SU-DHL-6 (cell line): ENCODE results near the gene SLC26A2.

Experiments
- H2AFZ ChIP-seq: fragments of 200-600 bp; sonication (generic); 2 replicates; pipeline ENCODE4 v1.6.1; 2014; ENCODE audit warnings: low read depth, mild to moderate bottlenecking, moderate library complexity, mixed read lengths, antibody characterized with exemption, low read length; ENCODE audit not compliant: severe bottlenecking
- H3F3A ChIP-seq: fragments of 200-600 bp; shearing (Covaris generic); 2 replicates; pipeline ENCODE4 v1.6.0; 2016; ENCODE audit warnings: antibody characterized with exemption, mild to moderate bottlenecking; ENCODE audit not compliant: insufficient read depth
- H3K27ac ChIP-seq: fragments of 200-600 bp; sonication (generic); 2 replicates; pipeline ENCODE4 v1.5.1; 2016; ENCODE audit warnings: low read depth, mild to moderate bottlenecking, low read length, moderate library complexity, mixed read lengths
- H3K27me3 ChIP-seq: fragments of 200-600 bp; sonication (generic), shearing (Covaris generic); 2 replicates; pipeline ENCODE4 v1.6.0; 2014; ENCODE audit warnings: mild to moderate bottlenecking, low read length
- H3K36me3 ChIP-seq: fragments of 200-600 bp; sonication (generic); 2 replicates; pipeline ENCODE4 v1.6.1; 2014; ENCODE audit warnings: mild to moderate bottlenecking, low read length, mixed read lengths
- H3K4me2 ChIP-seq: fragments of 300-600, 200-600 bp; shearing (Covaris generic), sonication (generic); 2 replicates; pipeline ENCODE4 v1.6.0; 2014; ENCODE audit warnings: low read length, low read depth, mild to moderate bottlenecking; ENCODE audit not compliant: poor library complexity, severe bottlenecking
- H3K4me3 ChIP-seq: fragments of 200-600 bp; sonication (generic); 2 replicates; pipeline ENCODE4 v1.5.1; 2014; ENCODE audit warnings: antibody characterized with exemption, low read length, mild to moderate bottlenecking, mixed read lengths; ENCODE audit not compliant: insufficient read depth, poor library complexity, severe bottlenecking
- H3K79me2 ChIP-seq: fragments of 200-600 bp; sonication (generic); 2 replicates; pipeline ENCODE4 v1.6.1; 2014; ENCODE audit warnings: mild to moderate bottlenecking, low read length, moderate library complexity; ENCODE audit not compliant: insufficient read depth
- H3K9ac ChIP-seq: fragments of 200-600 bp; sonication (generic); 2 replicates; pipeline ENCODE4 v1.7.0; 2014; ENCODE audit warnings: mild to moderate bottlenecking, low read length
- H3K9me2 ChIP-seq: fragments of 200-600 bp; sonication (generic); replicated peaks from 2 replicates; pipeline ENCODE4 v1.6.1; 2014; ENCODE audit warnings: low read length; ENCODE audit not compliant: insufficient read depth
- H3K9me3 ChIP-seq: fragments of 200-600 bp; sonication (generic); 2 replicates; pipeline ENCODE4 v1.6.1; 2014; ENCODE audit warnings: low read length, mixed read lengths; ENCODE audit not compliant: insufficient read depth
- H4K20me1 ChIP-seq: fragments of 200-600 bp; sonication (generic); 2 replicates; pipeline ENCODE4 v1.6.1; 2014; ENCODE audit warnings: low read depth, mild to moderate bottlenecking, antibody characterized with exemption, low read length, moderate library complexity, mixed read lengths
- CTCF ChIP-seq: fragments of 200-600 bp; sonication (generic); IDR thresholded peaks from one replicate; pipeline ENCODE4 v1.5.1; 2017; ENCODE audit warnings: antibody characterized with exemption, mild to moderate bottlenecking, low read length, moderate library complexity; ENCODE audit not compliant: insufficient read depth, poor library complexity, severe bottlenecking
- EZH2phosphoT487 ChIP-seq: fragments of 200-600 bp; sonication (generic), shearing (Covaris generic); conservative IDR thresholded peaks from 2 replicates; pipeline ENCODE4 v1.6.1; 2018; ENCODE audit warnings: mild to moderate bottlenecking, antibody characterized with exemption, low read length, moderate library complexity, mixed read lengths

Gene SLC26A2

GRCh38 chr5:149944666-149945065 lies 15.9 kb upstream of the SLC26A2 start, which contains the start of gene PDE6A:
PDE6A (minus strand) TSS chr5:149944793; CDS start chr5:149944673, 120 bp downstream.
- Histone ChIP-seq H3K36me3 (no peaks in the 10 kb centered on the region), H3K79me2 (no peaks in the 10 kb centered on the region), H3K27me3 (no peaks in the 10 kb centered on the region), H3K9me2 (no peaks in the 10 kb centered on the region), H4K20me1 (no peaks in the 10 kb centered on the region), H3K4me3 (no peak within 1 kb of the TSS), H3K9me3 (no peaks in the 10 kb centered on the region), H3K4me2 (no peak within 1 kb of the TSS), H3K27ac (no peak within 1 kb of the TSS), H2AFZ (no peak within 1 kb of the TSS), H3F3A (no peaks in the 10 kb centered on the region), H3K9ac (no peak within 1 kb of the TSS)
- TF ChIP-seq CTCF (no peak), EZH2phosphoT487 (no peak)

- H3K27me3 ChIP-seq, result no peaks in the 10 kb centered on the region
- no peaks in the 10 kb centered on the region for H3K79me2 ChIP-seq
- no peaks in the 10 kb centered on the region for H3F3A ChIP-seq
- no peaks in the 10 kb centered on the region for H3K36me3 ChIP-seq
- H3K27ac ChIP-seq, result no peak overlapping the region
- no peak overlapping the region for H2AFZ ChIP-seq
- no peaks in the 10 kb centered on the region for H4K20me1 ChIP-seq
- H3K9me3 ChIP-seq, result no peaks in the 10 kb centered on the region
- no peak overlapping the region for H3K9ac ChIP-seq
- H3K4me2 ChIP-seq, result no peak overlapping the region
- no peaks in the 10 kb centered on the region for H3K9me2 ChIP-seq
- TF ChIP-seq CTCF, result no peak
- TF ChIP-seq EZH2phosphoT487, result no peak
- no peak overlapping the region for H3K4me3 ChIP-seq
Measured at GRCh38 chr5:149946118-149946517, 14.4 kb upstream of the SLC26A2 start.

GRCh38 chr5:149948993-149949392 lies 11.6 kb upstream of the SLC26A2 start:
- no peaks in the 10 kb centered on the region for H4K20me1 ChIP-seq
- TF ChIP-seq EZH2phosphoT487 (no peak), CTCF (no peak)

More at GRCh38 chr5:149948993-149949392, 11.6 kb upstream of the SLC26A2 start:
- no peaks in the 10 kb centered on the region for H3K36me3 ChIP-seq
- H3K9ac ChIP-seq, result no peak overlapping the region
- no peak overlapping the region for H2AFZ ChIP-seq
- H3K79me2 ChIP-seq, result no peaks in the 10 kb centered on the region
- H3K4me2 ChIP-seq, result no peak overlapping the region
- no peaks in the 10 kb centered on the region for H3K9me2 ChIP-seq
- no peaks in the 10 kb centered on the region for H3K27me3 ChIP-seq
- H3F3A ChIP-seq, result no peaks in the 10 kb centered on the region
- no peak overlapping the region for H3K27ac ChIP-seq
- H3K9me3 ChIP-seq, result no peaks in the 10 kb centered on the region
- no peak overlapping the region for H3K4me3 ChIP-seq
